HepG2 (cell line): ENCODE measurements around the gene SOCS3. TPM values are rescaled to one million over a fixed set of nuclear protein-coding genes. Genes with fewer than 3 reads are reported as not detected.
A peak's percentile ranks its signal among the peaks of the same experiment; 100 is the strongest.

Source experiments
- HNF1A ChIP-seq, 2 experiments: sonication (generic) in 1 of 2; formaldehyde crosslinking in 1 of 2; IDR thresholded peaks; 2 replicates each; pipeline versions ENCODE4 v1.4.0 to v1.6.1; 2016 to 2020; ENCODE audit warnings: borderline replicate concordance in 1 of 2, low read depth in 1 of 2, mild to moderate bottlenecking in 1 of 2, missing genetic modification reagents in 1 of 2
- JUN ChIP-seq: sonication (generic); formaldehyde crosslinking; IDR thresholded peaks from 2 replicates; pipeline ENCODE4 v1.4.0; 2020; ENCODE audit warnings: mild to moderate bottlenecking, missing genetic modification reagents
- PAWR ChIP-seq: sonication (generic); formaldehyde crosslinking; IDR thresholded peaks from 2 replicates; pipeline ENCODE4 v1.4.0; 2020; ENCODE audit warnings: missing genetic modification reagents, mild to moderate bottlenecking, borderline replicate concordance
- ZNF20 ChIP-seq: sonication (generic); formaldehyde crosslinking; IDR thresholded peaks from 2 replicates; pipeline ENCODE4 v1.4.0; 2020; ENCODE audit warnings: mild to moderate bottlenecking, moderate library complexity, missing genetic modification reagents
- ZNF607 ChIP-seq: sonication (generic); formaldehyde crosslinking; IDR thresholded peaks from 2 replicates; pipeline ENCODE4 v1.5.1; 2020; ENCODE audit warnings: missing genetic modification reagents, mild to moderate bottlenecking, borderline replicate concordance
- ZNF670 ChIP-seq: sonication (generic); formaldehyde crosslinking; IDR thresholded peaks from 2 replicates; pipeline ENCODE4 v1.8.0; 2022; ENCODE audit warnings: mild to moderate bottlenecking, missing genetic modification reagents, borderline replicate concordance
- polyA plus RNA-seq, 8 experiments: library from polyadenylated mRNA; depleted of rRNA in 3 of 8; stranded (reverse) in 7 of 8; unstranded in 1 of 8; fragments of >200 nt; fragmentation: Illumina TruSeq in 4 of 8; extraction: Trizol in 4 of 8; gene quantifications; 2 replicates each; pipeline versions ENCODE4 v1.2.1 to v1.2.3, GENCODE V29; 2011 to 2016; ENCODE audit warnings: low read depth in 4 of 8, missing spikeins in 1 of 8, mixed read lengths in 1 of 8; ENCODE audit not compliant: insufficient read depth in 1 of 8
- total RNA-seq, 5 experiments: library from RNA; depleted of rRNA; stranded (reverse); fragments of >200 nt; fragmentation: Illumina TruSeq; extraction: Trizol; gene quantifications; 2 replicates each; pipeline ENCODE4 v1.2.3, GENCODE V29; 2016; ENCODE audit warnings: low read depth in 1 of 5
- TF ChIP-seq, protein P1 (sequence below): sonication (generic); formaldehyde crosslinking; IDR thresholded peaks from 2 replicates; pipeline ENCODE4 v1.5.1; 2020; ENCODE audit warnings: mild to moderate bottlenecking, missing genetic modification reagents, moderate library complexity
- TF ChIP-seq, protein P2 (sequence below): sonication (generic); formaldehyde crosslinking; IDR thresholded peaks from 2 replicates; pipeline ENCODE4 v1.5.1; 2020; ENCODE audit warnings: mild to moderate bottlenecking, missing genetic modification reagents, borderline replicate concordance

SOCS3 gene
- total and polyA plus RNA-seq, 2 of the 13 experiments (the other 11 are each of a cell fraction or from before 2014, with no cell fraction given), result 0.77 to 2.4 TPM

- TF ChIP-seq, protein P1, sequence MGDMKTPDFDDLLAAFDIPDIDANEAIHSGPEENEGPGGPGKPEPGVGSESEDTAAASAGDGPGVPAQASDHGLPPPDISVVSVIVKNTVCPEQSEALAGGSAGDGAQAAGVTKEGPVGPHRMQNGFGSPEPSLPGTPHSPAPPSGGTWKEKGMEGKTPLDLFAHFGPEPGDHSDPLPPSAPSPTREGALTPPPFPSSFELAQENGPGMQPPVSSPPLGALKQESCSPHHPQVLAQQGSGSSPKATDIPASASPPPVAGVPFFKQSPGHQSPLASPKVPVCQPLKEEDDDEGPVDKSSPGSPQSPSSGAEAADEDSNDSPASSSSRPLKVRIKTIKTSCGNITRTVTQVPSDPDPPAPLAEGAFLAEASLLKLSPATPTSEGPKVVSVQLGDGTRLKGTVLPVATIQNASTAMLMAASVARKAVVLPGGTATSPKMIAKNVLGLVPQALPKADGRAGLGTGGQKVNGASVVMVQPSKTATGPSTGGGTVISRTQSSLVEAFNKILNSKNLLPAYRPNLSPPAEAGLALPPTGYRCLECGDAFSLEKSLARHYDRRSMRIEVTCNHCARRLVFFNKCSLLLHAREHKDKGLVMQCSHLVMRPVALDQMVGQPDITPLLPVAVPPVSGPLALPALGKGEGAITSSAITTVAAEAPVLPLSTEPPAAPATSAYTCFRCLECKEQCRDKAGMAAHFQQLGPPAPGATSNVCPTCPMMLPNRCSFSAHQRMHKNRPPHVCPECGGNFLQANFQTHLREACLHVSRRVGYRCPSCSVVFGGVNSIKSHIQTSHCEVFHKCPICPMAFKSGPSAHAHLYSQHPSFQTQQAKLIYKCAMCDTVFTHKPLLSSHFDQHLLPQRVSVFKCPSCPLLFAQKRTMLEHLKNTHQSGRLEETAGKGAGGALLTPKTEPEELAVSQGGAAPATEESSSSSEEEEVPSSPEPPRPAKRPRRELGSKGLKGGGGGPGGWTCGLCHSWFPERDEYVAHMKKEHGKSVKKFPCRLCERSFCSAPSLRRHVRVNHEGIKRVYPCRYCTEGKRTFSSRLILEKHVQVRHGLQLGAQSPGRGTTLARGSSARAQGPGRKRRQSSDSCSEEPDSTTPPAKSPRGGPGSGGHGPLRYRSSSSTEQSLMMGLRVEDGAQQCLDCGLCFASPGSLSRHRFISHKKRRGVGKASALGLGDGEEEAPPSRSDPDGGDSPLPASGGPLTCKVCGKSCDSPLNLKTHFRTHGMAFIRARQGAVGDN (CRISPR knock-in tag), result peak; percentile 77; the same call in 1 of the 2 replicates
- TF ChIP-seq ZNF607 (0 out of 2 replicates have a peak, but pooled peaks have one; percentile 23), PAWR (CRISPR knock-in tag) (no peak), HNF1A (IDR thresholded peaks at IDR 0.05; ENCODE audit: low read depth) (no peak), HNF1A (CRISPR knock-in tag; IDR thresholded peaks at IDR 0.05; ENCODE audit: borderline replicate concordance) (no peak), ZNF20 (CRISPR knock-in tag) (no peak), JUN (no peak), ZNF670 (CRISPR knock-in tag) (0 out of 2 replicates have a peak, but pooled peaks have one; percentile 11)
- TF ChIP-seq, protein P2, sequence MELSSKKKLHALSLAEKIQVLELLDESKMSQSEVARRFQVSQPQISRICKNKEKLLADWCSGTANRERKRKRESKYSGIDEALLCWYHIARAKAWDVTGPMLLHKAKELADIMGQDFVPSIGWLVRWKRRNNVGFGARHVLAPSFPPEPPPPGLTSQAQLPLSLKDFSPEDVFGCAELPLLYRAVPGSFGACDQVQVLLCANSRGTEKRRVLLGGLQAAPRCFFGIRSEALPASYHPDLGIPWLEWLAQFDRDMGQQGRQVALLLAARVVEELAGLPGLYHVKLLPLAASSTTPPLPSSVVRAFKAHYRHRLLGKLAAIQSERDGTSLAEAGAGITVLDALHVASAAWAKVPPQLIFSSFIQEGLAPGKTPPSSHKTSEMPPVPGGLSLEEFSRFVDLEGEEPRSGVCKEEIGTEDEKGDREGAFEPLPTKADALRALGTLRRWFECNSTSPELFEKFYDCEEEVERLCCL (CRISPR knock-in tag), result no peak
Observed at GRCh38 chr17:78399028-78399692, 39.3 kb upstream of the SOCS3 start (continued).
